ENCODE data around the gene DLG2. TPM values are rescaled to one million over a fixed set of nuclear protein-coding genes. Genes with fewer than 3 reads are reported as not detected.

Gene DLG2
- total and polyA plus RNA-seq, 2 of the 8 experiments (the other 6 are each of a cell fraction or from before 2014, with no cell fraction given): 1.7 to 14.3 TPM

DNA sequence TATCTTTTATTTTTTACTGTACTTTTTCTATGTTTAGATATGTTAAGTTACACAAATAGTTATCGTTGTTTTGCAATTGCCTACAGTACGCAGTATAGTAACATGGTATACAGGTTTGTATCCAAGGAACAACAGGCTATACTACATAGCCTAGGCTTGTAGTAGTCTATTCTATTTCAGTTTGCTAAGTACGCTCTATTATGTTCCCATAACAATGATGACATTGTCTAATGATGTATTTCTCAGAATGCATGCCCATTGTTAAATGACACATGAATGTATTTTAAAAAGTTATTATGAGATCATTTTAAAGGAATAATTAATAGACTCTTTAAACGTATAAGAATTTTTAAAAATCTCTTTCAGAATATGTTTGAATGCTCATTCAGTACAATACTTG, 1644.3 kb downstream of the DLG2 start (continued):
- no peak for TF ChIP-seq BCL11A (IDR thresholded peaks at IDR 0.05; ENCODE audit: low read depth in 2 of 2, low read length in 2 of 2)
- no peak for TF ChIP-seq TBP (IDR thresholded peaks at IDR 0.05; ENCODE audit: low read depth, low read length)
- no peak for TF ChIP-seq SP2 (IDR thresholded peaks at IDR 0.05; ENCODE audit: low read length)
- no peak for TF ChIP-seq YY1 (IDR thresholded peaks at IDR 0.05; ENCODE audit: low read depth, low read length)
- TF ChIP-seq RFX5 (IDR thresholded peaks at IDR 0.05; ENCODE audit: borderline replicate concordance, low read depth, low read length): no peak
- no peak for TF ChIP-seq EGR1 (IDR thresholded peaks at IDR 0.05; ENCODE audit: borderline replicate concordance, low read depth, low read length)
